SK-N-SH (cell line): ENCODE measurements around the gene CHDH.

ENCODE experiments used
- CTCF ChIP-seq: fragments of 200-600 bp; sonication (generic); IDR thresholded peaks from 2 replicates; pipeline ENCODE4 v1.6.1; 2017; ENCODE audit warnings: antibody characterized with exemption, mild to moderate bottlenecking, moderate library complexity
- YY1 ChIP-seq: IDR thresholded peaks from 2 replicates; pipeline ENCODE4 v1.4.0; 2012; ENCODE audit warnings: low read depth, mild to moderate bottlenecking

GRCh38 chr3:53828581-53828980, 17.6 kb downstream of the CHDH start:
- TF ChIP-seq YY1 (no peak), CTCF (no peak)
